ENCODE data around the gene PSMD3.

The PSMD3 gene

GRCh38 chr17:40022497-40022896 lies 41.9 kb downstream of the PSMD3 start:
- no peak for DNase-seq (ENCODE audit: low read depth)

GRCh38 chr17:40022961-40023541 lies 42.4 kb downstream of the PSMD3 start:
- no peak for DNase-seq (ENCODE audit: low read depth)

- no peak for DNase-seq (ENCODE audit: low read depth)
These were observed 43.1 kb downstream of the PSMD3 start for GRCh38 chr17:40023590-40024292.

GRCh38 chr17:40024901-40025300 lies 44.3 kb downstream of the PSMD3 start:
- DNase-seq (ENCODE audit: low read depth) = no peak

GRCh38 chr17:40025559-40025958 lies 45.0 kb downstream of the PSMD3 start:
- DNase-seq (ENCODE audit: low read depth) = no peak

- no peak for DNase-seq (ENCODE audit: low read depth)
These were observed 45.6 kb downstream of the PSMD3 start for GRCh38 chr17:40025991-40026815.

- peak; percentile 57 for DNase-seq (ENCODE audit: low read depth)
These were observed 46.4 kb downstream of the PSMD3 start for GRCh38 chr17:40026816-40027613.

GRCh38 chr17:40027614-40028012 lies 47.0 kb downstream of the PSMD3 start:
- DNase-seq (ENCODE audit: low read depth) = no peak

GRCh38 chr17:40028595-40028994 lies 48.0 kb downstream of the PSMD3 start:
- DNase-seq (ENCODE audit: low read depth) = no peak

GRCh38 chr17:40031706-40032105 lies 51.1 kb downstream of the PSMD3 start:
- DNase-seq (ENCODE audit: low read depth) = no peak

GRCh38 chr17:40032322-40033320 lies 52.0 kb downstream of the PSMD3 start:
- DNase-seq (ENCODE audit: low read depth) = no peak

GRCh38 chr17:40033339-40033738 lies 52.7 kb downstream of the PSMD3 start:
- no peak for DNase-seq (ENCODE audit: low read depth)

GRCh38 chr17:40034426-40035161 lies 54.0 kb downstream of the PSMD3 start:
- DNase-seq (ENCODE audit: low read depth) = no peak

GRCh38 chr17:40035162-40035559 lies 54.6 kb downstream of the PSMD3 start:
- no peak for DNase-seq (ENCODE audit: low read depth)

GRCh38 chr17:40038882-40039513 lies 58.4 kb downstream of the PSMD3 start:
- peak; percentile 82 for DNase-seq (ENCODE audit: low read depth)

GRCh38 chr17:40041196-40041595 lies 60.6 kb downstream of the PSMD3 start:
- no peak for DNase-seq (ENCODE audit: low read depth)

All from stromal cell of bone marrow (primary cell).